HG02588 (cell line): ENCODE data around the gene BMP10.

Experiments used
- ATAC-seq: cut with Tn5 transposase; IDR thresholded peaks from one replicate; pipeline ENCODE4 v1.9.1; 2021; ENCODE audit warnings: mild to moderate bottlenecking, moderate library complexity; ENCODE audit not compliant: unreplicated experiment

The BMP10 gene

DNA sequence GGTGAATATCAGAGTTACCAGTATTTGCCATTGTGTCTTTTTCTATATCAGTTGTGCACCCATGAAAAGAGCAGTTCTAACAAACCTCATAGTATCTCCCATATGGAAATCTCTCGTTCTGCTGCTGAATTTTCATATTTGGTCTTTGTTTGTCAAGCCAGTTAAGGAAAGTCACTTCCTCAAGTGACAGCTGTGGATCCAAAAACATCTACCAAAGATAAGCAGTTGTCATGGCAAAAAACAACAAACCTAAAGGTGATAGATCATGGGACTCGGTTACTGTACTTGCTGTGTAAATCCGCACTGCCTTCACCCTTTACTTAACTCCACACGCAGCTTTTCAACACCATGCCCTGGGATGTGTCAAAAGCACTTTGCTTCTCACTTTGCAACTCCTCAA lies 17.3 kb downstream of the BMP10 start:
- ATAC-seq = no peak

- ATAC-seq = no peak
These were observed 18.2 kb downstream of the BMP10 start for GRCh38 chr2:68853035-68853434.

GRCh38 chr2:68850524-68850923 lies 20.7 kb downstream of the BMP10 start:
- no peak for ATAC-seq

- no peak for ATAC-seq
These were observed 21.6 kb downstream of the BMP10 start for GRCh38 chr2:68849579-68850030.

DNA sequence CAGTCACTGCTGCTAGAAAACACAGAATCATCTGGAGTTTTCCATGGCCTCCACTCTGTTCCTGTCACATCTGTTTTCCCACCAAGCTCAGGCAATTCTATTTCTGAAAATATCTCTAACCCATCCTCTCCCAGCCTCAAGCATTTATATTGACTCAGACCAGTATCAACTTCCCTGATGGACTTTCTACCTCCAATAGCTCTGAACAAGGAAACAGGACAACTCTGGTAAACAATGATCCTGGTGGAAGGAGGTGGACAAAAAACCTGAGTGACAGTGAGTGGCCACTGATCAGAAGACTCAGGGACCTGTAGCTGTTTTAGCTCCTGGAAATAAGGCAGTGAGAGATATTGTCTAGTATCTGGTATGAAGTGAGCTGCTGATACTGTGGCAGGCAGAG lies 23.4 kb downstream of the BMP10 start:
- no peak for ATAC-seq

GRCh38 chr2:68846091-68846490 lies 25.1 kb downstream of the BMP10 start:
- ATAC-seq = no peak

DNA sequence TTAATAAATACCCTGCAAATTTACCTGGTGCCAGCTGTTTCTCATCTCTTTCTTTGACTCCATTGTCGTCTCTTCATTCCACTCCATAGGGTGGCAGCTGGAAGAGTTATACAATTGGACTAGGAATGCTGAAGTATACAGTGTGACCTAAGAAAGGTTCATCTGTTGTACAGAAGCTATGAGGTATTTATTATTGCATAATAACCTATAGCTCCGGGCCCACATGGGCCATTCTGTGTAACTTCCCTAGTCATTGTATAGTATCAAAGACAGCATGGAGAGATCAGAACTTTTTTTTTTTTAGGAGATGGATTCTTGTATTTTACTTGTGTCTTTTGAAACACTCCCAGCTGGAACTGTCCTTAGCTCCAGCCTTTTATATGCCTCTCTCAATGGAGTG lies 26.2 kb downstream of the BMP10 start:
- no peak for ATAC-seq

DNA sequence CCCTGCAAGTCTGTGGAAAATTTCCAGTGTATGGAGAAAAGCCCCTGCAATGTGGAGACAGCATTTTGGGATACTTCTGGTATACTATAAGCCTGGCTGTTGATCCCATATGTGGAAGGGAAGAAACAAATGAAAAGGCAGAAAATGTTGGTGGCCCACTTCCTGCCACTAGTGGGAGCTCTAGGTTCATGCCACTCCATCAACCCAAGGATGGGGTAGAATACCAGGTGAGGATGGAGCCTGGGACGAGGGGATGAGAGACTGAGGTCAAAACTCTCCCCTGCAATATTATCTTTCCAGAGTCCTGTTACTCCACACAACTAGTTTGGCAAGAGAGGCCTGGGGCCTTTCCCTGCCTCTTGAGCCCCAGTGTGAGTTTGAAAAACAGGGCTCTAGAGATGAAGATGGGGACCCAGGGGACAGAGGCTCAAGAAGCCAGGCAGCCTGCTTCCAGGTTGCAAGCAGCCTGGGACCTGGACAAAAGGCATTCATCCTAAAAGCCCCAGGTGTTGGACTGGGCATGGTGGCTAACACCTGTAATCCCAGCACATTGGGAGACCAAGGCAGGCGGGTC lies 31.9 kb downstream of the BMP10 start:
- no peak for ATAC-seq

DNA sequence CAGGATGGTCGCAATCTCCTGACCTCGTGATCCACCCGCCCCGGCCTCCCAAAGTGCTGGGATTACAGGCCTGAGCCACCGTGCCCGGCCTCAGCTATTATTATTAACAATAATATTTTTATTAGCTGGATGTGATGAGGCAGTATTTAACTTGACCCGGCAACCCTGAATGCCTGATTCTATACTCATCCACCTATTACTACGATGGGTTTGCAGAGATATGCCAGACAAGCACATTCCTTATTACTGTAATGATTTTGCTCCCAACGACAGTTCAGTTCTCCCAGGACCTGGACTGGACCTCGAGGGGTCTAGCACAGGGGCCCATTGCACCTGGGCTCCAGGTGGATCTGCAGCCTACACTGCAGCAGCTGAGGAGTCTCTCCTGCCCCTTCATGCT lies 32.6 kb downstream of the BMP10 start:
- no peak for ATAC-seq

DNA sequence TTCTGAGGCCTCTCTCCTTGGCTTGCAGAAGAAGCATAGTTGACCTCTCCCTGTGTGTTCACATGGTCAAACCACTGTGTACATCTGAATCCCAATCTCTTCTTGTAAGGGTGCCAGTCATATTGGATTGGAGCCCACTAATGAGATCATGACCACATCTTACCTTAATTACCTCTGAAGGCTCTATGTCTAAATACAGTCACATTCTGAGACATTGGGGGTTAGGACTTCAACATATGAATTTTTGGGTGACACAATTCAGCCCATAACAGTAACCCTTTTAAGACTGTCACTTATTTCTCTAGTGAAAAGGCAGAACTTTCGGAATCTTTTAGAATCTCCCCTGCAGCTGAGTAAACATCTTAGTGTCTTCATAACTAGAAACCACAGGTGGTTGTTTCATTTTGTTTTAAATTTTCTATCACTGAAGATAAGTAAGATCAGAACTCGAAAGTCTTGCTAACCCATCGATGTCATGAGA lies 33.3 kb downstream of the BMP10 start:
- peak; percentile 61 for ATAC-seq

GRCh38 chr2:68837164-68837860 lies 33.9 kb downstream of the BMP10 start:
- ATAC-seq = peak; percentile 32

- no peak for ATAC-seq
These were observed 35.6 kb downstream of the BMP10 start for GRCh38 chr2:68835621-68836020.

DNA sequence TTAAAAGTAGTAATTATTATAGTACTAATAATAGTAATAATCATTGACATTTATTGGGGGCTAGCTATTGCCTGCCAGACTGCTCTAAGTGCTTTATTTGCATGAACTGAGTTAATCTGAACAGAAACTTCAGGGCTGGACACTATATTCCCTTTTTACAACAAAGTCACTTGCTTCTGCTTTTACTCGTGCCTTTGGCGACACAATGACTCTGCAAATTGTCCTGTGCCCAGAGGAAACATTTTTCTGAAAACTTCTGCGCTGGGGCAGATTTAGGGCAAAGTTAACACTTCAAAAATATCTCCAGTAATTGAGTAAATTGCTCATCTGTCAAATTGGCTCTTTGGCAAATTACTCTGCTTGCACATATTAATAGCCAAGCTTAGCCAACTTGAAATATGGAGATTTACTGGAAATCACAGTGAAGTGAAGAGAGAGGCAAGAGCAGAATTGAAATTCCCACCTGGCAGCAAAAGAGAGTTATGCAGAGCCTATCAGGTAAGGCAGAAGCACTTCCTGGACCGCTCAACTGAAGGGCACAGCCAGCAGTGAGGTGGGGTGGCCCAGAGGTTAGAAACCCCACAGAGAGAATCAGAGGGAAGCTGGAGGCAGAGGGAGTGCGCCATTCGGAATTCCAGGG lies 36.3 kb downstream of the BMP10 start:
- ATAC-seq = no peak

DNA sequence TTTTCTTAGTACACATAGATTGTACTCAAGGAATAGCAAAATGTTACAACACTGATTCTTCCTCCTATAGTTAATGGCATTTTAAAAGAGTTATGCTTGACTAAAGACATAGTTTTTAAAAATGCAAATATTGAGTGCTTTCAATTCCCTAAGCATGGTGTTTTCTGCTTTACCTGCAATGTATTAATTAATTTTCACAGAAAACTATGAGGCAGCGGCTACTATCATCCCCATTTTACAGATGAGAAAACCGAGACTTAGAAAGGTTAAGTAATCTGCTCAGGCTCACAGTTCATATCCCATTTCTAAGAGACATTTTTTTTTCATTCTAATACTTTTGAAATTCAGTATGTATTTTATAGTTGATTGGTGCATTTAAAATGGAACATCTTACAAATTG lies 38.0 kb downstream of the BMP10 start:
- no peak for ATAC-seq

- ATAC-seq = peak; percentile 82
These were observed 38.8 kb downstream of the BMP10 start for GRCh38 chr2:68832233-68832869.

DNA sequence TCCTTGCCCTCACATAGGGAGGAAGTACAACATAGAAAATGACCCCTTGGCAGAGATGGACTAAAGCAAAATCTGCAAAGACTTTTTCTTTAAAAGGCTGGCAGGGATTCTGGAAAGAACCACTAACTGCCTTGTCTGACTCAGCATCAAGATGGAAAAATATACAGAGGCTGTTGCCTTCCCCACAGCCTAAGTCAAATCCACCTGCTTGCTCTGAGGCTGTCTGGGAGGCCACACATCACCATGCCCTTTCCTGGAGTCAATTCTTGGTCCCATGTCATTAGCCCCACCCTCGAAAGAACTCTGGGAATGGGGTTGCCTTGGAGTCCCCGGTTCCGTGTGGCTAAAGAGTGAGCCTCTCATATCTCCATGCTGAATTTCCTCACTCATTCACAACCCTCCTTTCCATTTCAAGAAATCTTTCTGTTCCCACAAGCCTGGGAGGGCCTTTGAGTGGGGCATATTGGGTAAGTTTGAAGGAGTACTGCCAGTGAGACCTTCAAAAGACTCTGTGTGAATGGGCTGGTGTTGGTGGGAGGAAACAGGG lies 39.4 kb downstream of the BMP10 start:
- ATAC-seq = no peak

- ATAC-seq = no peak
These were observed 41.4 kb downstream of the BMP10 start for GRCh38 chr2:68829749-68830148.

- ATAC-seq = no peak
These were observed 42.1 kb downstream of the BMP10 start for GRCh38 chr2:68828887-68829708.

DNA sequence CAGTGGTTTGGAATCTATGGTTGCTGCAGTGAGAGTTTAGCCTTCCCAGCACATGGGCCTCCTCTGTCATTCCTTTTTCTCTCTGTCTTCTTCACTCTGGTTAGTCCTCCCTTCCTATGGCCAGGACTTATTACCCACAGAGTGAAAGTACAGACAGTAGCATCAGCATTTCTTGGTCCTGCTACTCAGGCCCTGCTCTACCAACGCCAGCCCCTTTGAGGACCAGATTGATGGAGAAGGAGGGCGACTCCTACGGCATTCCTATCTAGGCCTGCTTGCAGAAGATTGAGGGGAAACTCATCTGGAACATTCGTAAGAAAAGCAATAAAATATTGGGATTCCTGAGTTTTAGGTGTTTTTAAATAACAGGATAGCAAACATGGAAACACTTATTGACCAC lies 43.5 kb downstream of the BMP10 start:
- ATAC-seq = no peak

- no peak for ATAC-seq
These were observed 45.3 kb downstream of the BMP10 start for GRCh38 chr2:68825866-68826265.

- ATAC-seq = no peak
These were observed 46.4 kb downstream of the BMP10 start for GRCh38 chr2:68824831-68825230.
